Measurements from ENCODE around the gene CD207. TPM values are rescaled to one million over a fixed set of nuclear protein-coding genes. Genes with fewer than 3 reads are reported as not detected.

Gene CD207
- total and polyA plus RNA-seq, 2 experiments from 2014 or later: not detected

GRCh38 chr2:70807102-70807827 is 28.4 kb downstream of the CD207 start (continued):
- TF ChIP-seq EZH2 (IDR thresholded peaks at IDR 0.05; ENCODE audit: low read depth, unreplicated experiment) (no peak), STAT1 (IDR thresholded peaks at IDR 0.05; ENCODE audit: unreplicated experiment) (no peak)

GRCh38 chr2:70806620-70807019 is 29.0 kb downstream of the CD207 start:
- no peak overlapping the region for H2AFZ ChIP-seq
- no peak overlapping the region for H3K27ac Mint-ChIP-seq
- no peaks in the 10 kb centered on the region for H3F3A ChIP-seq (replicated peaks; ENCODE audit: low read depth)
- no peaks in the 10 kb centered on the region for H4K20me1 ChIP-seq (replicated peaks; ENCODE audit: insufficient read depth)
- no peak for DNase-seq (ENCODE audit: low spot score)
- no peaks in the 10 kb centered on the region for H3K4me1 Mint-ChIP-seq
- H3K4me2 ChIP-seq: no peak overlapping the region
- H3K4me1 ChIP-seq (ENCODE audit: insufficient read depth): no peaks in the 10 kb centered on the region
- no peaks in the 10 kb centered on the region for H3K9me2 ChIP-seq (ENCODE audit: insufficient read depth)
- ATAC-seq: no peak
- H3K9me3 Mint-ChIP-seq: no peaks in the 10 kb centered on the region
- H3K4me3 ChIP-seq: no peak overlapping the region
- H3K4me3 Mint-ChIP-seq: no peak overlapping the region
- peaks cover 1% of the 10 kb centered on the region; the same call in 1 of the 2 replicates for H3K27me3 ChIP-seq (ENCODE audit: insufficient read depth)
- H3K27me3 Mint-ChIP-seq (ENCODE audit: insufficient read depth, low read depth, poor library complexity): peaks cover 10% of the 10 kb centered on the region
- H3K27ac ChIP-seq (ENCODE audit: low read depth): no peak overlapping the region
- no peaks in the 10 kb centered on the region for H3K36me3 ChIP-seq (ENCODE audit: insufficient read depth)
- H3K79me2 ChIP-seq (replicated peaks; ENCODE audit: insufficient read depth): no peaks in the 10 kb centered on the region
- H3K36me3 Mint-ChIP-seq (ENCODE audit: low read depth): no peaks in the 10 kb centered on the region
- TF ChIP-seq EZH2 (IDR thresholded peaks at IDR 0.05; ENCODE audit: low read depth, unreplicated experiment) (no peak), CREB1 (CRISPR knock-in tag; IDR thresholded peaks at IDR 0.05; ENCODE audit: low read depth) (no peak), ETS1 (IDR thresholded peaks at IDR 0.05) (no peak), NANOG (IDR thresholded peaks at IDR 0.05; ENCODE audit: borderline replicate concordance) (no peak), ZNF114 (CRISPR knock-in tag; IDR thresholded peaks at IDR 0.05) (no peak), CTCF (conservative IDR thresholded peaks at IDR 0.05; ENCODE audit: low read depth in 2 of 2) (no peak), STAT1 (IDR thresholded peaks at IDR 0.05; ENCODE audit: unreplicated experiment) (no peak), ZNF462 (CRISPR knock-in tag; IDR thresholded peaks at IDR 0.05) (no peak), EZH2phosphoT487 (IDR thresholded peaks at IDR 0.05; ENCODE audit: unreplicated experiment) (no peak), REST (IDR thresholded peaks at IDR 0.05; ENCODE audit: unreplicated experiment) (no peak), ZNF331 (CRISPR knock-in tag; IDR thresholded peaks at IDR 0.05; ENCODE audit: low read depth) (no peak), POLR2AphosphoS5 (IDR thresholded peaks at IDR 0.05; ENCODE audit: low read depth) (no peak)
